RCC 7860 (cell line): ENCODE data around the gene MBP.
"Not testable (repeated sequence)": the region's sequence is repeated elsewhere in the genome, so short reads cannot be mapped to it uniquely, and the experiment has no call there.

Experiments
- DNase-seq: peaks from one replicate; pipeline ENCODE4 v3.0.0-alpha.2; 2015; ENCODE audit warnings: low spot score
- FAIRE-seq: peaks from 2 replicates; lab custom pipeline; 2012; peaks lifted over from hg19 to GRCh38; lab: Jason Lieb, UNC

The MBP gene

DNA sequence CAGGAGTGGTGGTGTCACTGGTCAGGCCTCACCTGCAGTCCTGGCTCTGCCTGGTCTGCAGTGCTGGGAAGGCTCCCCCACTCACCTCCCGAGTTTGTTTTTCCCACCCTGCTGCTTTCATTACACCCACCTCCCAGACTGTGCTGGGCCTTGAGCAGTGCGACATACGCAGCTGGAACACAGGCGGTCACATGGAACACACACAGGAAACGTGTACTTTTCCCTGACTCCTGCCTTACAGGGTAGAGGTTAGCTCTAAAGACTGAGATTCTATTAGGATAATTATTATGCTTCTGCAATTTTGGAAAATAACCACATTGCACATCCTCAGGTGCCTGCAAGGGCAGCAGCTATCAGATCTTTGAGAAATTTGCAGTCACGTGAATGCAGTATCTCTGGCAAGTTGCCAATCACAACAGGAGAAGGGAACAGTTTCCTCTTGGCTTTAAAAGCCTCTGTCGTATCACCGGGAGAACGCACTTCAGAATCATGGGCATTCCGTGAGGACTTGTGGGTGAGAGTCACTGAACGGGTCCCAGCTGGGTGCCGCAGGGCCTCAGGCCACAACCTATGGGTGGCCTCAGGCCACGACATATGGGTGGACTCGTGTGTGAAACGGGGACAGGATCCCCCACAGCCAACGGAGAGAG is 173.8 kb downstream of the MBP start:
- FAIRE-seq (no peak), DNase-seq (no peak)

- no peak for DNase-seq
- no peak for FAIRE-seq
Measured at GRCh38 chr18:76957384-76958355, 174.9 kb downstream of the MBP start.

GRCh38 chr18:76956648-76957047 is 175.9 kb downstream of the MBP start:
- FAIRE-seq (no peak), DNase-seq (no peak)

- no peak for DNase-seq
- FAIRE-seq: no peak
Measured at GRCh38 chr18:76955524-76956170, 176.9 kb downstream of the MBP start.

DNA sequence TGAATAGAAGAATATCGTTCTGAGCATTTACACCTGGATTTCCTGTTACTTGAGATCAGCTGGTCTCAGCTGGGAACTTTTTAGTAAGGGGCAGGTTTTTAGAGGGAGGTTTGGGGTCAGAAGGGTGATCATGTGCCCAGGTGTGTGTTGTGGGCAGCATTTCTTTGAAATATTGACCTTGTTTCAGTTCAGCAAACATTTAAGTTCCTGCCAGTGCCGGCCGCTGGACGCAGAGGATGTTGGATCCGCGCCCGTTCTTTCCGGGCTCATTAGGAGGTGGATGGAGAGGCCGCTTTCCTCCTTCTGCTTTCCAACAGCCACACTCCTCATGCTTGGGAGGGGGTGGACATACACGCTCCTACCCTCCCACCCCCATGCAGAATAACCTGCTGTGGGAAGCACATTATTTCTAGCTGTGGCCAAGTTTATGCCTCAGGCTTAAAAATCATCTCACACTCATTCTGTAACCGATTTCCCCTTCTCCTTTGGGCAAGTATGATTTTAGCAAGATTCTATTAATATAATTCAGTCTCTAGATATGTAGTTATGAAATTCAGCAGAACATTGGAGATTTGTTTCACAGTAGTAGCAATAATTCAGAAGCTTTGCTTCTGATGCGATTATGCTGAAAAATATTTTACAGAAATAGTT is 178.9 kb downstream of the MBP start:
- FAIRE-seq: no peak
- no peak for DNase-seq

DNA sequence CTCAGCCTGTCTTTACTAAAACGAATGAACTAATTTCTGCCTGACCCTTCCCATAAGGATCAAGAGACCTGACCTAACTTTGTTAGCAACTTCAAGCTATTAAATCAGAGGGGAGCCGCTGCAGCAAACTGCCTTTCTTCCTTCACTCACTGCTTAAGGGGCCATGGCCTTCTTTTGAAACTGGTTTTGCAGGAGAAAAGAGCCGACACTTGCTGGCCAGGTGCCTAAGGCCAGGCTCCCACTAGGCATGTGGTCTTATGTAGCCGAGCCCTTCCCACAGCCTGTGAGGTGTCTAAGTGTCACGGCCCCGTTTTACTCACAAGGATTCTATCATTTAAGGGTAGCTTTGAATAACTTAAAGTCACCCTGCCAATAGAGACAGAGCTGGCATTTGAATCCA is 179.4 kb downstream of the MBP start:
- no peak for DNase-seq
- no peak for FAIRE-seq

- FAIRE-seq: no peak
- DNase-seq: no peak
Measured at GRCh38 chr18:76952747-76953146, 179.8 kb downstream of the MBP start.

DNA sequence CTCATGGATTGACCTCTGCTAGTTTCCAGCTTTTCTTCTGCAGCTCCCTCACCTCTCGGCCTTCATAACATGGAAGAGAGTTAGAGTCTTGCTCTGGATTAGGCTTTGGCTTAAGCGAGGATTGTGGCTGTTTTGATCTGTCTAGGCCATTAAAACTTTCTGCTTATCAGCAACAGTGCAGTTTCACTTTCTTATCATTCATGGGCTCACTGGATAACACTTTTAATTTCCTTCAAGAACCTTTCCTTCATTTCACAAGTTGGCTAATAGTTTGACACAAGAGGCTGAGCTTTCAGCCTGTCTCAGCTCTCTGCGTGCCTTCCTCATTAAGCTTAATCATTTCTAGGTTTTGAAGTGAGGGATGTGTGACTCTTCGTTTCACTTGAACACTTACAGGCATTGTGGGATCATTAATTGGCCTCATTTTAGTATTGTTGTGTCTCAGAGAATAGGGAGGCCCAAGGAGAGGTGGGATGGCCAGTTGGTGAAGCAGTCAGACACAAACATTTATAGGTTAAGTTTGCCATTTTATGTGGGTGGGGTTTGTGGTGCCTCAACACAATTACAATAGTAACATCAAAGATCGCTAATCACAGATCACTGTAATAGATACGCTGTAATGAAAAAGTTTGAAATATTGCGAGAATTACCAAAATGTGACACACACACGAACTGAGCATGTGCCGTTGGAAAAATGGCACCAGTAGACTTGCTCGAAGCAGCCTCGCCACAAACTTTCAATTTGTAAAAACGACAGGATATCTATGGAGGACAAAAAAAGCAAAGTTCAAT is 180.9 kb downstream of the MBP start:
- DNase-seq (no peak), FAIRE-seq (no peak)

- FAIRE-seq (no peak), DNase-seq (no peak)
Measured at GRCh38 chr18:76948345-76948744, 184.2 kb downstream of the MBP start.

DNA sequence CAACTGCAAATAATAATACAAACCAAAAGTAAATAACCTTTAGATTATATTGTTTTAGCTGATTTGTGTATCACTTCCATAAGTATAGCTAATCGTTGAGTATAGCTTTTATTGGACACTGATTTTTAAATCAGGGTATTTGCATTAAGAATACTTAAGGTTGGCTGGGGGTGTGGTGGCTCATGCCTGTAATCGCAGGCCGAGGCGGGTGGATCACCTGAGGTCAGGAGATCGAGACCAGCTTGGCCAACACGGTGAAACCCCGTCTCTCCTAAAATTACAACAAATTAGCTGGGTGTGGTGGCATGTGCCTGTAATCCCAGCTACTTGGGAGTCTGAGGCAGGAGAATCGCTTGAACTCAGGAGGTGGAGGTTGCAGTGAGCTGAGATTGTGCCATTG is 188.2 kb downstream of the MBP start:
- not testable (repeated sequence) for DNase-seq, FAIRE-seq

GRCh38 chr18:76943542-76944339 is 188.8 kb downstream of the MBP start:
- DNase-seq: no peak
- no peak for FAIRE-seq

DNA sequence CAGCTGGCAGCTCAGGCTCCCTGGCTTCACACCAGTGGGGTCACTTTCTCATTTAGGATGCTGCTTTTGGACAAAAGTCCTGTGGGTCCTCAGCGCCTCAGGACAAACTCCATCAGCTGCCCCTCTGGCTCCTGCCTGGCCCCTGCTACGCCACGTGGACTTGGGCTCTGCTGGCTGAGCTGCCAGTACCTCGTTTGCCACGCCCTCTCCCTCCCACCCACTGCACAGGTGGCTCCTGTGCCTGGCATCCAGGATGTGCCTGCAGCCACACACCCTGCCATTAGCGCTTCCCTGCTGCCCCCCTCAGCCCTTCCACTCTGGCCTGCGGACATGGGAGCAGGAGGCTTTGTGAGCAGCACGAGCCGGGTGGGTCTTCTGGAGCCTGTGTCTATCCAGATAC is 191.3 kb downstream of the MBP start:
- FAIRE-seq (no peak), DNase-seq (no peak)

DNA sequence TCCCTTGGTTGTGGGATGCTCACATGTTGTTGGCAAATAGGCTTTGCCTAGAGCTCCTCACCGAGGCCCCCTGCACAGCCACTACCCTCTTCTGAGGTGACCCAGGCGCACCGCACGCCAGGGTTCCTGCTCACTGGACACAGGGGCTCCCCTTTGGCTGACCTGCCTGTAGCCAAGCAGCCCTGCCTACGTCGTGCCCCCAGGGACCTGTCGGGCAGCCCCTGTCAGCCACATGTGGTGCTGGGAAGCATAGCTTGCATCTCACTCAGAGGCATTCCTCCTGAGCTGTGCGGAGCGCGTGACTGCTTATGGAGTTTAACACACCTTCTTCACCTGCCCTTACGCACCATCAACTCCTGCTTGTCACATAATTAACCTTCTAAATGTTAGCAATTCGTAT is 194.0 kb downstream of the MBP start:
- FAIRE-seq (no peak), DNase-seq (no peak)

- no peak for FAIRE-seq
- no peak for DNase-seq
Measured at GRCh38 chr18:76937597-76937996, 195.0 kb downstream of the MBP start.

DNA sequence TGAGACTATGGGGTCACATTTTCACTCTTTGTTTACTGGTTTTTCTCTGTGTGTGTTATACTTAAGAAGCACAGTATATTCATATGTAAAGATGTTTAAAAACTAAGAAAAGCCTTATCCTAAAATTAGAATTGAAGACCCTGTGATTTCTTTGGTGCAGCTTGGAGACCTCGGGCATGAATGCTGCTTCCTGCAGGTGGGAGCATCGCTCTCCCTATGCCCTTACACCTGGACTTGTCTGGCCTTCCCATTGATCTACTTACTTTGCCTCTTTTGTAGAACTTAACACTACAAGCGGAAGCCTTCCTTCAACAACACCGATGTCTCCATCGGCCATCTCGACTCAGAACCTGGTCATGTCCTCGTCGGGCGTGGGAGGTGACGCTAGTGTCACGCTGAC is 195.7 kb downstream of the MBP start:
- FAIRE-seq: no peak
- no peak for DNase-seq

DNA sequence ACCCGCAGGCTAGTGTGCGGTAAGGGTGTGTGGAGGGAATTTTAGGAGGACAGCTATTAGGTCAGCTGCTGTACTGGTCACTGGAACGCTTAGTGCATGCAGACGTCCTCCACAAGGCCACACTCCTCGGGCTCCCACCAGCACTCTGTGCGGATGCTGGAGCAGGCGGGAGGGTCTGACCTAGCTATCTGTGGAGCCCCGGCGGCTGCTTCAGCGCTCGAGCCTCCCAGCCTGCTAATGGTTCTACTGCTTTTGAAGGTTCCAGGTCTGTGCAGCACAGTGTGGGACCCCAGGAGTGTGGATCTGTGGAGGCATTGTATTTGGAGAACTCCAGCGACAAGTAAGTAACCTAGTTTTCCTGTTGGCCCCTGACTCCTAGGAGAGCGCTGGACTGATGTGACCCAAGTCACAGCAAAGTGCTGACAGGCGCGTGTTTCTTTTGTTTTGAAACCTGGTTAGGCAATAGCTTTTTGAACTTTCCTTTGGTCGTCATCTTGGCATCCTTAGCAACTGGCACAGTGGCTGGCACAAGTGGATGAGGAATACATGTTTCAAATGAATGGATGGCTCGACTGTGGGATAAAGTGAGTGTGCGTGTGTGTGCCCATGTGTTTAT is 196.8 kb downstream of the MBP start:
- FAIRE-seq: no peak
- DNase-seq: no peak

DNA sequence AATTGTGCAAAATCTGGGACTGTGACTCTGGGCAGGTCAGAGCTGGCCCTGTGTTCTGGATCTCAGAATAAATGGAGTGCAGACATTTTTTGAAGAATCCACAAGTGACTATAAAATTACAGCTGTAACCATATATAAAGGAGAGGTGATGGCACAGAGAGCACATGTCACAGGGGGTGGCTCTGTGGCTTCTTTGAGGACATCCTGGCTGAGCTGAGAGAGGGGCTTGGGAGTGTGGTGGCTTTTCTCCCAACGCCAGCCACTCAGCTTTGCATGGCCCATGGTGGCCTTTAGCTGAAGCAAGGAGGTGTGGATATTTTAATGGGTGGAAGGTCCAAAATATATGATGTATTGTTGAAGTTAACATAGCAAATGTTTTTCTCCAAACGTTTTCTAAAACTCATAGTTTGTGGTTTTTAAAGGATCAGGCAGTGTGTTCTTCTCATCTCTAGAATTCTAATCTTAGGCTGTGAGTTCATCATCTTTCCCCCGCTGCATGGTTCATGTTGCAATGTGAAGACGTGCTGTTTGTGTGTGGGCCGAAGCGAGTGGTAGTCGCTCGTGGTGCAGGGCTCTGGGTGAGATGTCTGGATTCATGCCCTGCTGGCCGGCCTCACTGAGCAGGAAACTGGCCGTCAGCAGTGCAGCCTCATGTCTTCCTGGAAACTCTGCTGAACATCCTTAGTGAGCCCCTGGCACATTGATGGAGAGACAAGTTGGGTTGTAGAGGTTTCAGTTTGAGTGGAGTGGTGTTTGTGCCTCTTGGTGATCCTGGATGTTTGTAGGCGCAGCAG is 200.4 kb downstream of the MBP start:
- FAIRE-seq: no peak
- no peak for DNase-seq

- FAIRE-seq: no peak
- DNase-seq: no peak
Measured at GRCh38 chr18:76931171-76931570, 201.4 kb downstream of the MBP start.
